Hypothalamus (tissue), 51 donors: ENCODE results near the gene ARSD.
A peak's percentile ranks its signal among the peaks of the same experiment; 100 is the strongest.
"Not testable (repeated sequence)": the region's sequence is repeated elsewhere in the genome, so short reads cannot be mapped to it uniquely, and the experiment has no call there.

Experiments
- DNase-seq, 51 donors: peaks; one replicate each; lab custom pipeline; 2025; lab: John Stamatoyannopoulos, UW

Gene ARSD, protein sequence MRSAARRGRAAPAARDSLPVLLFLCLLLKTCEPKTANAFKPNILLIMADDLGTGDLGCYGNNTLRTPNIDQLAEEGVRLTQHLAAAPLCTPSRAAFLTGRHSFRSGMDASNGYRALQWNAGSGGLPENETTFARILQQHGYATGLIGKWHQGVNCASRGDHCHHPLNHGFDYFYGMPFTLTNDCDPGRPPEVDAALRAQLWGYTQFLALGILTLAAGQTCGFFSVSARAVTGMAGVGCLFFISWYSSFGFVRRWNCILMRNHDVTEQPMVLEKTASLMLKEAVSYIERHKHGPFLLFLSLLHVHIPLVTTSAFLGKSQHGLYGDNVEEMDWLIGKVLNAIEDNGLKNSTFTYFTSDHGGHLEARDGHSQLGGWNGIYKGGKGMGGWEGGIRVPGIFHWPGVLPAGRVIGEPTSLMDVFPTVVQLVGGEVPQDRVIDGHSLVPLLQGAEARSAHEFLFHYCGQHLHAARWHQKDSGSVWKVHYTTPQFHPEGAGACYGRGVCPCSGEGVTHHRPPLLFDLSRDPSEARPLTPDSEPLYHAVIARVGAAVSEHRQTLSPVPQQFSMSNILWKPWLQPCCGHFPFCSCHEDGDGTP

GRCh38 chrX:2928583-2929434 lies at the start of gene ARSD:
Gene ARSD (minus strand): TSS chrX:2929339. CDS start chrX:2929275, 64 bp downstream.
- peak in 50 of 51 donors; percentile 0 to 83 (median 39) for DNase-seq

- DNase-seq = not testable (repeated sequence)
Observed at GRCh38 chrX:2978639-2979038, 49.5 kb upstream of the ARSD start.

DNA sequence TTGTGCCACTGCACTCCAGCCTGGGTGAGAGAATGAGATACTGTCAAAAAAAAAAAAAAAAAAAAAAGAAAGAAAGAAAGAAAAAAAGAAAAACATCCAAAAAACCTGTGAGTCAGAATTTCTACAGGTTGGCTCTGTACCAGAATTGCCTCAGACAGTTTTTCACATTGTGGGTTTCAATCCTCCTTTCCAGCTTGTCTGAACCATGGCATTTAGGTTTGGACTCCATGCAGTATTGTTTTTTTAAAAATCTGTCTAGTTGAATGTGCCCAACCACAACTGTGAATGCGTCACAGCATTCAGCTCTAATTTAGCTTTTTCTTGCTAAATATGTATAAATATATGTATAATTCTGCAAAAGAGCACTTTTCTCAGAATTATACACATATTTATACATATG lies 45.8 kb upstream of the ARSD start:
- DNase-seq = no peak

DNA sequence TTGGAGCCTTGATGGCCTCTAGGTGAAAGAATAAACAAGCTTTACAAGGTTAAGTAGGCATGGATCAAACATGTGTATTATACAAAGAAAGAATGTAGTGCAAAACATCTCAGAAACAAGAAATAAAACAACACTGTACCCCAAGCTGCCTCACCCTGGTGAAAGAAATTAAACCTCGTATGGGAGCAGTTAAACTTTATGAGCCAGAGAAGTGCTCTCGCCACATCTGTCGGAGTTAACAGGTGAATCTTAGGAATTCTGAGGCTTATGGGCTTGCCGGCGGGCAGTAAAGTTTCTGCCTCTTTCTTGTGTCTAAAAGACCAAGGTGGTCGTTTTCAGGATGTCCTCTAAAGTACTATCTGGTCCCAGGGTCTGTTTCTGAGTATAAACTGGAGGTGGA lies 43.3 kb upstream of the ARSD start:
- no peak for DNase-seq

GRCh38 chrX:2969021-2969420 lies 39.9 kb upstream of the ARSD start:
- no peak for DNase-seq

- DNase-seq = peak in 45 of 51 donors; percentile 0 to 71 (median 23)
Observed at GRCh38 chrX:2967998-2968909, 39.1 kb upstream of the ARSD start.

DNA sequence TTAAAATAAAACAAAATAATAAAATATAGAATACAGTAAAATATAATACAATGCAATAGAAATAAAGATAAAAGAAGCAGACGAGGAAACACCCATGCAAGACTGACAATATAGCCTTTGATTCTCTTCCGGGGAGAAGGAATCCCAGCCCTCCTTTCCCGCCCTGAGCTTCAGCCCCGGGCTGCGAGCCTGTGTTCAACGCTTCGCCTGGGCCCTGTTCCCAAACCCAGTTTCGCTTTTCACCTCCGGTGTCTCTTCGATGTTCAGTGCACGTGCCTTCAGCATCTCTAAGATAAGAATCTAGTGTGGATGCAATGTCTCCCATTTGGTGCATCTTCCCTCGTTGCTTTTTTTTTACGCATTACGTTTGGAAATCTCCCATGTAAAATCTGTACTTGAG lies 38.4 kb upstream of the ARSD start:
- DNase-seq = no peak

DNA sequence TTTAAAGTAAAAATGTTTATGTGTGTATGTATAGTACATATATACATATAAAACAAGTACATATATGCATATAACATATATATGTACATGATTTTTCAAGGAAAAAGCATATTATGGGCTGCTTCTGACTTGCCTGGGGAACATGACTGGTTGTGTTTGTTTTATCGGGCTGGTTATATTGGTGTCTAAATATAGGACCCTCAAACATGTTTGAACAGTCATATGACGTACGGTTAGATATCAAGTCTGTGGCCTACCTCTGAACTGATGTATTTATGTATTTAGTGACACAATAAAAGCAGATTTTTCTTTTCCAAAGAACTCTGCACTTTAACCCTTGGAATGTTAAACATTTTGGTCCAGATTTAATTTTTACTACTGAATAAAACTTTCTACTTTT lies 37.9 kb upstream of the ARSD start:
- no peak for DNase-seq

GRCh38 chrX:2965965-2966364 lies 36.8 kb upstream of the ARSD start:
- no peak for DNase-seq

GRCh38 chrX:2963992-2964794 lies 35.1 kb upstream of the ARSD start:
- not testable (repeated sequence) for DNase-seq

- not testable (repeated sequence) for DNase-seq
Observed at GRCh38 chrX:2963449-2963848, 34.3 kb upstream of the ARSD start.

DNA sequence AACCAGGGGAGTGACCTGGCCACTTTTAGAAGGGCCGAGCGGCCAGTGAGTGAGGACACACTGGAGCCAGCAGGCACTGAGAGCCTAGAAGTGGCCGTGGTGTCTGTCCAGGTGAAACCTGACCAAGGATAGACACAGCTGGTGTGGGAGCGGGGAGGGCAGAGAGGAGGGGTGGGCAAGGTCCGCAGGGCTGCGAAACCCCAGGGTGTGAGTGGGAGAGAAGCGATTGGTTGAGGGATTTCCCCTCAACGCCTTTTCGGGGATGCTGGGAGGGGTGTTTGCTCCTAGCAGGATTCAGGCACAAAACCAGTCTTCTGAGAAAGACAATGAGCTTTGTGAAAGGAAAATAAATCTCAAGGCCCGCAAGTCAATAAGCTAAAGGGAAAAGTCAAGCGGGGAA lies 33.2 kb upstream of the ARSD start:
- no peak for DNase-seq

GRCh38 chrX:2960861-2961515 lies 31.8 kb upstream of the ARSD start:
- no peak for DNase-seq

DNA sequence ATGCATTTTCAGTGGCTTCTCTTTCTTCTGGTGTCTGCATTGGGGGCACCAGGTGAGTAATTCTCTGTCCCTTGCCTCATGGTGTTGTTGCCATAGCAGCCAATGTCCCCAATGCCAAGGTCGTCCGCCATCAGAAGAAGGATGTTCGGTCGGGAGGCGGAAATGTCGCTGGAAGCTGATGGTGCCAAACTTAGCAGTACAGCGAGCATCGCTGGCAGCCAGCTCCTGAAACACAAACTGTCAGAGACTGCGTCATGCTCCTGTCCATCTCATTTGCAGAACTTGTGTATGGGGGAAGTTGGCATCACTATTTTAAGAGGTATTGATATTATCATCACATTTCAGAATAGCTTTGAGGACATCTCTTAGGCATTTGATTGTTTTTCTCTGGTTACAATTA lies 29.1 kb upstream of the ARSD start:
- DNase-seq = no peak

GRCh38 chrX:2955838-2956237 lies 26.7 kb upstream of the ARSD start:
- no peak for DNase-seq

DNA sequence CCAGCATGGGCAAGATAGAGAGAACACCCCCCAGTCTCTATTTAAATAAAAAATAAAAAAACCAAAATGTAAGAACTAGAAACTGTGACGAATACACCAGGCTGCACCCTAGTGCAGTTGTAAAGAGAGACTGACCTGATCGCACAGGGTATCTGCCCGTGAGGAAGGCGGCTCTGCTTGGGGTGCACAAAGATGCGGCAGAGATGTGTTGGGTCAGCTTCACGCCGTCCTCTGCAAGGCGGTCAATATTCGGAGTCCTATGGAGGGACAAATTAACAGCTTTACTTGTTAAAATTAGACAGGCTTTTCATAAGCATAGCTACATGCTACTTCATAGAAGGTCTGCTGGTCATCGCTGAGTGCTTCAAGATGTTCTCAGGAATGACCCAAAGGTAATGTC lies 26.1 kb upstream of the ARSD start:
- DNase-seq = no peak

DNA sequence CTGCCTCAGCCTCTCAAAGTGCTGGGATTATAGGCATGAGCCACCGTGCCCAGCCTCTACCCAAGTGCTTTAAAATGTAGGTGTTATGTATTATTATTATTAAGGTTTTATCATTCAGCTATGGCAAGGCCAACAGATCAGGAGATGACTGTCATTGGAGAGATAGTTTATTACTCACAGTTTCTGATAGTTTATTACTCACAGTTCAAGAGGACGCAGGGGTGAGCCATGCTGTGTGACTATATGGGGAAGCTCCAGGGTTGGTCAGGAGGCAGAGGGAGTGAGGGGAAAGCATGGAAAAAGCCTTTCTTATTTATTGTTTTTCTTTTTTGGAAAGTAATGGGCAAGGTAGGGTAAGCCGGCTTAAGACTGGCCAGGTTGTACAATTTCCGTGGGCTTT lies 25.4 kb upstream of the ARSD start:
- DNase-seq = no peak

GRCh38 chrX:2937942-2938341 lies 8.8 kb upstream of the ARSD start:
- not testable (repeated sequence) for DNase-seq
